GM23248 (cell line): Measurements from ENCODE around the gene HSCB. TPM values are rescaled to one million over a fixed set of nuclear protein-coding genes. Genes with fewer than 3 reads are reported as not detected.
"Not testable (repeated sequence)": the region's sequence is repeated elsewhere in the genome, so short reads cannot be mapped to it uniquely, and the experiment has no call there.

ENCODE experiments used
- DNase-seq: peaks from one replicate; pipeline ENCODE4 v3.0.0-alpha.2; 2015
- H2AFZ ChIP-seq: fragments of 200-600 bp; sonication (generic); 2 replicates; pipeline ENCODE4 v1.6.1; 2016; ENCODE audit warnings: antibody characterized with exemption
- H3F3A ChIP-seq: fragments of 200-600 bp; sonication (generic); 2 replicates; pipeline ENCODE4 v1.6.1; 2016; ENCODE audit warnings: mild to moderate bottlenecking, antibody characterized with exemption, mixed run types; ENCODE audit not compliant: insufficient read depth
- H3K27ac ChIP-seq: fragments of 200-600 bp; sonication (generic); 2 replicates; pipeline ENCODE4 v1.5.1; 2016; ENCODE audit warnings: mild to moderate bottlenecking
- H3K27me3 ChIP-seq: fragments of 200-600 bp; sonication (generic); replicated peaks from 2 replicates; pipeline ENCODE4 v1.6.1; 2016; ENCODE audit warnings: mild to moderate bottlenecking; ENCODE audit not compliant: insufficient read depth
- H3K36me3 ChIP-seq: fragments of 200-600 bp; sonication (generic); 2 replicates; pipeline ENCODE4 v1.6.1; 2016; ENCODE audit warnings: low read depth, mild to moderate bottlenecking
- H3K4me1 ChIP-seq: fragments of 200-600 bp; sonication (generic); 2 replicates; pipeline ENCODE4 v1.6.1; 2016; ENCODE audit warnings: mild to moderate bottlenecking; ENCODE audit not compliant: insufficient read depth
- H3K4me2 ChIP-seq: fragments of 200-600 bp; sonication (generic); one replicate; pipeline ENCODE4 v1.6.1; 2016; ENCODE audit warnings: mild to moderate bottlenecking; ENCODE audit not compliant: unreplicated experiment
- H3K4me3 ChIP-seq: fragments of 200-600 bp; sonication (generic); 2 replicates; pipeline ENCODE4 v1.5.1; 2016; ENCODE audit warnings: mild to moderate bottlenecking
- H3K79me2 ChIP-seq: fragments of 200-600 bp; sonication (generic); 2 replicates; pipeline ENCODE4 v1.6.1; 2016; ENCODE audit warnings: mild to moderate bottlenecking; ENCODE audit not compliant: insufficient read depth
- H3K9ac ChIP-seq: fragments of 200-600 bp; sonication (generic); 2 replicates; pipeline ENCODE4 v1.6.1; 2016; ENCODE audit warnings: mild to moderate bottlenecking
- H3K9me2 ChIP-seq: fragments of 200-600 bp; sonication (generic); 2 replicates; pipeline ENCODE4 v1.6.1; 2016; ENCODE audit warnings: mixed run types, mild to moderate bottlenecking, moderate library complexity; ENCODE audit not compliant: insufficient read depth
- H3K9me3 ChIP-seq: fragments of 200-600 bp; sonication (generic); one replicate; pipeline ENCODE4 v1.6.1; 2017; ENCODE audit warnings: low read depth
- H4K20me1 ChIP-seq: fragments of 200-600 bp; sonication (generic); 2 replicates; pipeline ENCODE4 v1.6.0; 2016; ENCODE audit not compliant: insufficient read depth
- EZH2 ChIP-seq: fragments of 200-600 bp; sonication (generic); IDR thresholded peaks from 2 replicates; pipeline ENCODE4 v1.6.1; 2018; ENCODE audit warnings: antibody characterized with exemption, mild to moderate bottlenecking; ENCODE audit not compliant: insufficient read depth, poor library complexity, severe bottlenecking
- EZH2phosphoT487 ChIP-seq: fragments of 200-600 bp; sonication (generic); IDR thresholded peaks from 2 replicates; pipeline ENCODE4 v1.6.1; 2018; ENCODE audit warnings: antibody characterized with exemption, moderate library complexity, mild to moderate bottlenecking, low read depth; ENCODE audit not compliant: insufficient read depth
- WGBS, 2 experiments: methylation state at CpG; one replicate each; pipeline ENCODE4 v1.1.6; 2015 to 2017; ENCODE audit warnings: low lambda C conversion rate in 2 of 2, low coverage in 1 of 2; ENCODE audit errors: missing lambda C conversion rate in 2 of 2; 5-methylcytosine and 5-hydroxymethylcytosine counted together
- in situ Hi-C: fragments of 300-500 bp; cut with MboI; formaldehyde crosslinking; loops from 2 replicates; pipeline ENCODE4 v1.15.0; 2020
- polyA plus RNA-seq: library from polyadenylated mRNA; unstranded; fragments of >200 nt; fragmentation: Nextera tagmentation; extraction: Ambion mirVana; gene quantifications from 2 replicates; pipeline ENCODE4 v1.2.1, GENCODE V29; 2016
- total RNA-seq: library from RNA; depleted of rRNA; stranded (reverse); fragments of >200 nt; shearing (Covaris generic); gene quantifications from 2 replicates; pipeline ENCODE4 v1.2.3, GENCODE V29; 2014

HSCB gene
- total and polyA plus RNA-seq, 2 experiments from 2014 or later = 12.0 to 25.9 TPM

- WGBS, 2 experiments = 95% methylated on average over 6 of the region's 6 CpGs
- in situ Hi-C loops = no loop called here
- TF ChIP-seq EZH2 (no peak), EZH2phosphoT487 (no peak)
Observed at GRCh38 chr22:28734393-28734792, 7.4 kb upstream of the HSCB start.

GRCh38 chr22:28736301-28737155, 5.3 kb upstream of the HSCB start:
- Histone ChIP-seq H3F3A (no peaks in the 10 kb centered on the region), H2AFZ (no peak overlapping the region), H4K20me1 (no peaks in the 10 kb centered on the region), H3K4me2 (no peak overlapping the region), H3K4me3 (no peak overlapping the region), H3K79me2 (peaks cover 53% of the 10 kb centered on the region), H3K9me3 (no peaks in the 10 kb centered on the region), H3K27me3 (no peaks in the 10 kb centered on the region), H3K36me3 (no peaks in the 10 kb centered on the region; the same call in 1 of the 2 replicates), H3K9me2 (no peaks in the 10 kb centered on the region), H3K9ac (no peak overlapping the region), H3K27ac (no peak overlapping the region), H3K4me1 (no peaks in the 10 kb centered on the region)
- TF ChIP-seq EZH2 (no peak), EZH2phosphoT487 (no peak)
- DNase-seq = no peak
- in situ Hi-C loops = no loop called here
- 75 to 81% methylated on average over 7 of the region's 7 CpGs for WGBS, 2 experiments

More at GRCh38 chr22:28734393-28734792, 7.4 kb upstream of the HSCB start:
- Histone ChIP-seq H3K9me2 (no peaks in the 10 kb centered on the region), H4K20me1 (no peaks in the 10 kb centered on the region), H3K27ac (no peak overlapping the region), H3K4me2 (no peak overlapping the region), H3F3A (no peaks in the 10 kb centered on the region), H3K27me3 (no peaks in the 10 kb centered on the region), H3K79me2 (peaks cover 33% of the 10 kb centered on the region), H2AFZ (no peak overlapping the region), H3K4me3 (no peak overlapping the region), H3K9me3 (no peaks in the 10 kb centered on the region), H3K4me1 (no peaks in the 10 kb centered on the region), H3K36me3 (no peaks in the 10 kb centered on the region; the same call in 1 of the 2 replicates), H3K9ac (no peak overlapping the region)
- DNase-seq = no peak

- no peaks in the 10 kb centered on the region for H4K20me1 ChIP-seq
Observed at GRCh38 chr22:28737701-28738100, 4.1 kb upstream of the HSCB start.

GRCh38 chr22:28738876-28739275, 3.0 kb upstream of the HSCB start:
- WGBS, 2 experiments = 83 to 86% methylated on average over 8 of the region's 8 CpGs
- H3K4me1 ChIP-seq, H2AFZ ChIP-seq, H4K20me1 ChIP-seq, H3F3A ChIP-seq, DNase-seq, H3K9me3 ChIP-seq, in situ Hi-C loops, H3K4me2 ChIP-seq, H3K27me3 ChIP-seq, H3K27ac ChIP-seq, H3K4me3 ChIP-seq, H3K9ac ChIP-seq, H3K36me3 ChIP-seq, H3K9me2 ChIP-seq: not testable (repeated sequence)
- peaks cover 68% of the 10 kb centered on the region for H3K79me2 ChIP-seq

More at GRCh38 chr22:28737701-28738100, 4.1 kb upstream of the HSCB start:
- Histone ChIP-seq H3K36me3 (no peaks in the 10 kb centered on the region; the same call in 1 of the 2 replicates), H3K79me2 (peaks cover 56% of the 10 kb centered on the region), H3K27me3 (no peaks in the 10 kb centered on the region), H3K9ac (no peak overlapping the region), H3K9me2 (no peaks in the 10 kb centered on the region), H3K4me2 (no peak overlapping the region), H3K27ac (no peak overlapping the region), H3K9me3 (no peaks in the 10 kb centered on the region), H2AFZ (no peak overlapping the region), H3K4me1 (no peaks in the 10 kb centered on the region), H3K4me3 (no peak overlapping the region), H3F3A (no peaks in the 10 kb centered on the region)
- DNase-seq = no peak
- 94 to 100% methylated on average over 3 of the region's 3 CpGs for WGBS, 2 experiments
- no peak for TF ChIP-seq EZH2phosphoT487
- TF ChIP-seq EZH2 = no peak
- in situ Hi-C loops = no loop called here
